HepG2 (cell line): ENCODE results near the gene ANTKMT. TPM values are rescaled to one million over a fixed set of nuclear protein-coding genes. Genes with fewer than 3 reads are reported as not detected.

ENCODE experiments used
- ARNTL ChIP-seq: sonication (generic); formaldehyde crosslinking; IDR thresholded peaks from 2 replicates; pipeline ENCODE4 v1.4.0; 2020; ENCODE audit warnings: mild to moderate bottlenecking, missing genetic modification reagents
- BRCA1 ChIP-seq: sonication (generic); formaldehyde crosslinking; IDR thresholded peaks from 2 replicates; pipeline ENCODE4 v1.4.0; 2020; ENCODE audit warnings: missing genetic modification reagents
- CHD4 ChIP-seq: fragments of 200-600 bp; sonication (generic); IDR thresholded peaks from 2 replicates; pipeline ENCODE4 v1.7.0; 2017; ENCODE audit warnings: mild to moderate bottlenecking, low read length, borderline replicate concordance
- GATAD2A ChIP-seq: IDR thresholded peaks from 2 replicates; pipeline ENCODE4 v1.6.1; 2016
- GFI1 ChIP-seq: sonication (generic); formaldehyde crosslinking; IDR thresholded peaks from 2 replicates; pipeline ENCODE4 v1.5.0; 2020; ENCODE audit warnings: missing genetic modification reagents, mild to moderate bottlenecking, borderline replicate concordance
- IRX3 ChIP-seq: sonication (generic); formaldehyde crosslinking; IDR thresholded peaks from 2 replicates; pipeline ENCODE4 v1.8.1; 2023; ENCODE audit warnings: mild to moderate bottlenecking, low read depth, missing genetic modification reagents, borderline replicate concordance
- JUNB ChIP-seq: sonication (generic); formaldehyde crosslinking; IDR thresholded peaks from 2 replicates; pipeline ENCODE4 v1.8.0; 2022; ENCODE audit warnings: missing genetic modification reagents, mild to moderate bottlenecking, borderline replicate concordance
- KAT7 ChIP-seq: IDR thresholded peaks from 2 replicates; pipeline ENCODE4 v1.6.1; 2018; ENCODE audit warnings: borderline replicate concordance, missing compliant biosample characterization
- KDM5B ChIP-seq: sonication (generic); formaldehyde crosslinking; IDR thresholded peaks from 2 replicates; pipeline ENCODE4 v1.4.0; 2020; ENCODE audit warnings: missing genetic modification reagents, mild to moderate bottlenecking, borderline replicate concordance
- MED1 ChIP-seq: sonication (generic); formaldehyde crosslinking; IDR thresholded peaks from 2 replicates; pipeline ENCODE4 v1.4.0; 2020; ENCODE audit warnings: missing genetic modification reagents
- MED8 ChIP-seq: sonication (generic); formaldehyde crosslinking; IDR thresholded peaks from 2 replicates; pipeline ENCODE4 v1.8.1; 2023; ENCODE audit warnings: mild to moderate bottlenecking, missing genetic modification reagents; ENCODE audit not compliant: insufficient replicate concordance
- MTF1 ChIP-seq: sonication (generic); formaldehyde crosslinking; IDR thresholded peaks from 2 replicates; pipeline ENCODE4 v1.5.0; 2020; ENCODE audit warnings: missing genetic modification reagents
- NBN ChIP-seq: fragments of 450-650 bp; conservative IDR thresholded peaks from 2 replicates; pipeline ENCODE4 v1.6.1; 2017
- NFKB2 ChIP-seq: sonication (generic); formaldehyde crosslinking; IDR thresholded peaks from 2 replicates; pipeline ENCODE4 v1.4.0; 2020; ENCODE audit warnings: missing genetic modification reagents, borderline replicate concordance
- PHF8 ChIP-seq: sonication (generic); formaldehyde crosslinking; IDR thresholded peaks from 2 replicates; pipeline ENCODE4 v1.5.0; 2020; ENCODE audit warnings: missing genetic modification reagents
- TBP ChIP-seq: sonication (generic); formaldehyde crosslinking; IDR thresholded peaks from 2 replicates; pipeline ENCODE4 v1.5.0; 2020; ENCODE audit warnings: missing genetic modification reagents
- TGIF2 ChIP-seq: IDR thresholded peaks from 2 replicates; pipeline ENCODE4 v1.6.1; 2016; ENCODE audit warnings: control low read depth, missing compliant biosample characterization
- TP53 ChIP-seq: sonication (generic); formaldehyde crosslinking; conservative IDR thresholded peaks from 2 replicates; pipeline ENCODE4 v1.4.0; 2020; ENCODE audit warnings: missing genetic modification reagents
- TRIM24 ChIP-seq: sonication (generic); formaldehyde crosslinking; IDR thresholded peaks from 2 replicates; pipeline ENCODE4 v1.8.0; 2022; ENCODE audit warnings: mild to moderate bottlenecking, missing genetic modification reagents
- U2AF2 ChIP-seq: fragments of 200-400 bp; formaldehyde crosslinking; IDR thresholded peaks from 2 replicates; pipeline ENCODE4 v1.6.1; 2017; ENCODE audit warnings: low read depth, mild to moderate bottlenecking, low read length
- ZNF431 ChIP-seq: sonication (generic); formaldehyde crosslinking; IDR thresholded peaks from 2 replicates; pipeline ENCODE4 v1.9.0; 2022; ENCODE audit warnings: missing genetic modification reagents, low read depth, mild to moderate bottlenecking, borderline replicate concordance
- ZNF432 ChIP-seq: sonication (generic); formaldehyde crosslinking; IDR thresholded peaks from 2 replicates; pipeline ENCODE4 v1.5.0; 2020; ENCODE audit warnings: missing genetic modification reagents, mild to moderate bottlenecking, borderline replicate concordance
- ZNF468 ChIP-seq: sonication (generic); formaldehyde crosslinking; IDR thresholded peaks from 2 replicates; pipeline ENCODE4 v1.8.0; 2022; ENCODE audit warnings: mild to moderate bottlenecking, moderate library complexity, missing genetic modification reagents
- ZNF678 ChIP-seq: sonication (generic); formaldehyde crosslinking; IDR thresholded peaks from 2 replicates; pipeline ENCODE4 v1.4.0; 2020; ENCODE audit warnings: mild to moderate bottlenecking, missing genetic modification reagents
- ZNF703 ChIP-seq: sonication (generic); formaldehyde crosslinking; IDR thresholded peaks from 2 replicates; pipeline ENCODE4 v1.5.1; 2020; ENCODE audit warnings: missing genetic modification reagents, mild to moderate bottlenecking, moderate library complexity, borderline replicate concordance
- polyA plus RNA-seq, 8 experiments: library from polyadenylated mRNA; depleted of rRNA in 3 of 8; stranded (reverse) in 7 of 8; unstranded in 1 of 8; fragments of >200 nt; fragmentation: Illumina TruSeq in 4 of 8; extraction: Trizol in 4 of 8; gene quantifications; 2 replicates each; pipeline versions ENCODE4 v1.2.1 to v1.2.3, GENCODE V29; 2011 to 2016; ENCODE audit warnings: low read depth in 4 of 8, missing spikeins in 1 of 8, mixed read lengths in 1 of 8; ENCODE audit not compliant: insufficient read depth in 1 of 8
- total RNA-seq, 5 experiments: library from RNA; depleted of rRNA; stranded (reverse); fragments of >200 nt; fragmentation: Illumina TruSeq; extraction: Trizol; gene quantifications; 2 replicates each; pipeline ENCODE4 v1.2.3, GENCODE V29; 2016; ENCODE audit warnings: low read depth in 1 of 5
- TF ChIP-seq, protein P1 (sequence below), 2 experiments: sonication (generic) in 1 of 2; formaldehyde crosslinking in 1 of 2; IDR thresholded peaks; 2 replicates each; pipeline versions ENCODE4 v1.5.1 to v1.6.1; 2011 to 2020; ENCODE audit warnings: borderline replicate concordance in 1 of 2, low read depth in 1 of 2, low read length in 1 of 2, mild to moderate bottlenecking in 1 of 2, missing genetic modification reagents in 1 of 2, moderate library complexity in 1 of 2
- TF ChIP-seq, protein P2 (sequence below): IDR thresholded peaks from 2 replicates; pipeline ENCODE4 v1.6.1; 2016; ENCODE audit warnings: control low read depth
- TF ChIP-seq, protein P3 (sequence below): sonication (generic); formaldehyde crosslinking; IDR thresholded peaks from 2 replicates; pipeline ENCODE4 v1.5.0; 2020; ENCODE audit warnings: missing genetic modification reagents

ANTKMT gene
- total and polyA plus RNA-seq, 2 of the 13 experiments (the other 11 are each of a cell fraction or from before 2014, with no cell fraction given), result 7.5 to 47.8 TPM

DNA sequence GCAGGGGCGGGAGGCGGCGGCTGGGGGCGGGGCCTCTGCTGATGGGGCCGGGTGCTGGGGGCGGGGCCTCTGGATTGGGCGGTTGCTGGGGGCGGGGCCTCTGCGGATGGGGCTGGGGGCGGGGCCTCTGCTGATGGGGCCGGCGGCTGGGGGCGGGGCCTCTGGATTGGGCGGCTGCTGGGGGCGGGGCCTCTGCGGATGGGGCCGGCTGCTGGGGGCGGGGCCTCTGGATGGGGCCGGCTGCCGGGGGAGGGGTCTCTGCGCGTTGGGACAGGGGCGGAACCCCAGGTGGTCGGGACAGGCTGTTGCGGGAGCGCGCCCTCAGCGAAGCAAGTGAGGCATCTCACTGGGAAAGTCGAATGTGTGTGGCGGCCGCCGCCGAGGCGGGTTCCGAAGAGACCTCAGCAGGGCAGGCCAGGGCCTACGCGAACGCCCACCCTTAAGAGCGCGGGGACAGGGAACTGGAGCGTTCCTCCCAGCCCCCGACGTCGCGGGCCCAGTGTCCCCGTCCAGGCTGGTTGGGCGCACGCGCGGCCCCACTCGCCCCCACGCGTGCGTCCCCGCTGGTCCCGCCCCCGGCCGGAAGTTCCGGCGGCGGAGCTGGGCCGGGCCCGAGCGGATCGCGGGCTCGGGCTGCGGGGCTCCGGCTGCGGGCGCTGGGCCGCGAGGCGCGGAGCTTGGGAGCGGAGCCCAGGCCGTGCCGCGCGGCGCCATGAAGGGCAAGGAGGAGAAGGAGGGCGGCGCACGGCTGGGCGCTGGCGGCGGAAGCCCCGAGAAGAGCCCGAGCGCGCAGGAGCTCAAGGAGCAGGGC is 40.9 kb upstream of the ANTKMT start, which contains the start of gene STUB1 (continued):
- TF ChIP-seq, protein P1, sequence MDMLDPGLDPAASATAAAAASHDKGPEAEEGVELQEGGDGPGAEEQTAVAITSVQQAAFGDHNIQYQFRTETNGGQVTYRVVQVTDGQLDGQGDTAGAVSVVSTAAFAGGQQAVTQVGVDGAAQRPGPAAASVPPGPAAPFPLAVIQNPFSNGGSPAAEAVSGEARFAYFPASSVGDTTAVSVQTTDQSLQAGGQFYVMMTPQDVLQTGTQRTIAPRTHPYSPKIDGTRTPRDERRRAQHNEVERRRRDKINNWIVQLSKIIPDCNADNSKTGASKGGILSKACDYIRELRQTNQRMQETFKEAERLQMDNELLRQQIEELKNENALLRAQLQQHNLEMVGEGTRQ (IDR thresholded peaks at IDR 0.05; ENCODE audit: low read depth, low read length), result no peak
- TF ChIP-seq, protein P1 (CRISPR knock-in tag; IDR thresholded peaks at IDR 0.05; ENCODE audit: borderline replicate concordance), result no peak
- TF ChIP-seq, protein P2, sequence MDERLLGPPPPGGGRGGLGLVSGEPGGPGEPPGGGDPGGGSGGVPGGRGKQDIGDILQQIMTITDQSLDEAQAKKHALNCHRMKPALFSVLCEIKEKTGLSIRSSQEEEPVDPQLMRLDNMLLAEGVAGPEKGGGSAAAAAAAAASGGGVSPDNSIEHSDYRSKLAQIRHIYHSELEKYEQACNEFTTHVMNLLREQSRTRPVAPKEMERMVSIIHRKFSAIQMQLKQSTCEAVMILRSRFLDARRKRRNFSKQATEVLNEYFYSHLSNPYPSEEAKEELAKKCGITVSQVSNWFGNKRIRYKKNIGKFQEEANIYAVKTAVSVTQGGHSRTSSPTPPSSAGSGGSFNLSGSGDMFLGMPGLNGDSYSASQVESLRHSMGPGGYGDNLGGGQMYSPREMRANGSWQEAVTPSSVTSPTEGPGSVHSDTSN (CRISPR knock-in tag), result no peak
- TF ChIP-seq GATAD2A (CRISPR knock-in tag) (no peak), MED1 (CRISPR knock-in tag) (peak; percentile 16; the same call in 1 of the 2 replicates), NFKB2 (no peak), TGIF2 (CRISPR knock-in tag) (peak; percentile 47; the same call in 1 of the 2 replicates), TBP (CRISPR knock-in tag) (no peak), ZNF703 (no peak), ARNTL (CRISPR knock-in tag) (no peak), TRIM24 (CRISPR knock-in tag) (no peak), KDM5B (CRISPR knock-in tag) (0 out of 2 replicates have a peak, but pooled peaks have one; percentile 26), ZNF431 (CRISPR knock-in tag) (no peak), KAT7 (no peak), ZNF678 (CRISPR knock-in tag) (no peak), JUNB (CRISPR knock-in tag) (no peak), TP53 (no peak), U2AF2 (no peak), ZNF468 (CRISPR knock-in tag) (no peak), MTF1 (no peak), PHF8 (CRISPR knock-in tag) (peak; percentile 64), MED8 (CRISPR knock-in tag) (no peak), GFI1 (no peak), ZNF432 (CRISPR knock-in tag) (no peak), BRCA1 (no peak), IRX3 (CRISPR knock-in tag) (no peak), CHD4 (no peak), NBN (no peak)
- TF ChIP-seq, protein P3, sequence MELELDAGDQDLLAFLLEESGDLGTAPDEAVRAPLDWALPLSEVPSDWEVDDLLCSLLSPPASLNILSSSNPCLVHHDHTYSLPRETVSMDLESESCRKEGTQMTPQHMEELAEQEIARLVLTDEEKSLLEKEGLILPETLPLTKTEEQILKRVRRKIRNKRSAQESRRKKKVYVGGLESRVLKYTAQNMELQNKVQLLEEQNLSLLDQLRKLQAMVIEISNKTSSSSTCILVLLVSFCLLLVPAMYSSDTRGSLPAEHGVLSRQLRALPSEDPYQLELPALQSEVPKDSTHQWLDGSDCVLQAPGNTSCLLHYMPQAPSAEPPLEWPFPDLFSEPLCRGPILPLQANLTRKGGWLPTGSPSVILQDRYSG (CRISPR knock-in tag), result no peak
